Measurements from ENCODE around the gene GMDS. TPM values are rescaled to one million over a fixed set of nuclear protein-coding genes. Genes with fewer than 3 reads are reported as not detected.

GMDS gene
- total RNA-seq, 1 experiment from 2014 or later, result 27.6 TPM

DNA sequence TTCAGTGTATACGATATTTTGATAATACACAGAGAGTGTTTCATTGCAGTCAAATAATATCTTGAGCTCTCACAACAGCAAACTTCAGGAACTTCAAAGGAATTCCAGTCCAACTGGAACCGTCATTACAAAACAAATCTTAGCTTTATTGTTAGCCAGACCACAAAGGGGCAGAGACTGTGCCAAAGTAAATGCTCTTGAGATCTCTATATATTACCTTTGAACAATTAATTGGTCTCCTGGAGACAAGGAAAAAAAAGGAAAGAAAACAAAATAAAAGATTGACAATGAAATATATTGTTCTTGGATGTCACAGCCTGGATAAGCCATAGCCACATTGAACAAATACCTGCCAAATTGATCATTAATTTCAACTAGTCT lies 565.7 kb downstream of the GMDS start:
- Histone ChIP-seq H2BK12ac (ENCODE audit: insufficient read length, low read depth, low read length) (no peak overlapping the region), H2AFZ (ENCODE audit: low read length) (no peak overlapping the region), H3K56ac (ENCODE audit: insufficient read length, low read depth, low read length) (no peak overlapping the region), H3T11ph (ENCODE audit: low read length) (no peak overlapping the region), H3K27ac (ENCODE audit: insufficient read length, low read depth, low read length) (no peak overlapping the region), H2BK15ac (ENCODE audit: low read depth, low read length) (no peak overlapping the region), H2AK5ac (ENCODE audit: insufficient read length, low read length) (no peak overlapping the region), H3K23ac (ENCODE audit: insufficient read length, low read depth, low read length) (no peak overlapping the region), H2BK120ac (ENCODE audit: low read depth, low read length, poor library complexity, severe bottlenecking) (no peak overlapping the region), H3K14ac (ENCODE audit: insufficient read depth, low read length) (no peak overlapping the region), H3K79me2 (ENCODE audit: insufficient read depth, low read length) (no peaks in the 10 kb centered on the region), H3K4me2 (ENCODE audit: insufficient read depth, insufficient read length, low read length) (no peak overlapping the region), H2BK20ac (ENCODE audit: low read depth, low read length, poor library complexity, severe bottlenecking) (no peak overlapping the region), H3K4me1 (ENCODE audit: insufficient read depth, low read length) (no peaks in the 10 kb centered on the region), H3K9me3 (ENCODE audit: control insufficient read depth, low read depth, low read length) (no peaks in the 10 kb centered on the region), H4K20me1 (ENCODE audit: control insufficient read depth, insufficient read depth, insufficient read length) (no peaks in the 10 kb centered on the region), H3K9ac (ENCODE audit: extremely low read depth, insufficient read length, low read length) (no peak overlapping the region), H2BK5ac (ENCODE audit: insufficient read length, low read length) (no peak overlapping the region), H3K79me1 (ENCODE audit: insufficient read depth, low read depth, low read length, poor library complexity, severe bottlenecking) (no peaks in the 10 kb centered on the region), H4K8ac (replicated peaks; ENCODE audit: insufficient read length, low read depth, low read length) (no peak overlapping the region), H3K18ac (ENCODE audit: insufficient read length, low read depth, low read length) (no peak overlapping the region), H3K4ac (ENCODE audit: low read depth, low read length) (no peak overlapping the region), H4K5ac (ENCODE audit: insufficient read length, low read depth, low read length) (no peak overlapping the region), H4K91ac (ENCODE audit: insufficient read length, low read depth, low read length) (no peak overlapping the region), H3K27me3 (ENCODE audit: insufficient read depth, low read length) (no peaks in the 10 kb centered on the region), H3K23me2 (ENCODE audit: insufficient read length, low read depth, low read length, poor library complexity, severe bottlenecking) (no peaks in the 10 kb centered on the region)
- H3K36me3 Mint-ChIP-seq (ENCODE audit: insufficient read depth in 1 of 3, low read depth in 3 of 3), result peaks cover 0 to 2% (median 0%) of the 10 kb centered on the region in 3 experiments; a peak in 1 of 7 replicates
- no peak overlapping the region for H3K4me3 Mint-ChIP-seq
- H3K9me3 Mint-ChIP-seq, result no peaks in the 10 kb centered on the region; a peak in 1 of 5 replicates
- no peak overlapping the region for H3K27ac Mint-ChIP-seq
- DNase-seq, result no peak
- no peaks in the 10 kb centered on the region for H3K27me3 Mint-ChIP-seq (ENCODE audit: low read depth)
- no CpG with 5 or more reads among the region's 2 CpGs for WGBS (ENCODE audit: extremely low coverage, insufficient read length, low lambda C conversion rate)
- TF ChIP-seq, protein P1, sequence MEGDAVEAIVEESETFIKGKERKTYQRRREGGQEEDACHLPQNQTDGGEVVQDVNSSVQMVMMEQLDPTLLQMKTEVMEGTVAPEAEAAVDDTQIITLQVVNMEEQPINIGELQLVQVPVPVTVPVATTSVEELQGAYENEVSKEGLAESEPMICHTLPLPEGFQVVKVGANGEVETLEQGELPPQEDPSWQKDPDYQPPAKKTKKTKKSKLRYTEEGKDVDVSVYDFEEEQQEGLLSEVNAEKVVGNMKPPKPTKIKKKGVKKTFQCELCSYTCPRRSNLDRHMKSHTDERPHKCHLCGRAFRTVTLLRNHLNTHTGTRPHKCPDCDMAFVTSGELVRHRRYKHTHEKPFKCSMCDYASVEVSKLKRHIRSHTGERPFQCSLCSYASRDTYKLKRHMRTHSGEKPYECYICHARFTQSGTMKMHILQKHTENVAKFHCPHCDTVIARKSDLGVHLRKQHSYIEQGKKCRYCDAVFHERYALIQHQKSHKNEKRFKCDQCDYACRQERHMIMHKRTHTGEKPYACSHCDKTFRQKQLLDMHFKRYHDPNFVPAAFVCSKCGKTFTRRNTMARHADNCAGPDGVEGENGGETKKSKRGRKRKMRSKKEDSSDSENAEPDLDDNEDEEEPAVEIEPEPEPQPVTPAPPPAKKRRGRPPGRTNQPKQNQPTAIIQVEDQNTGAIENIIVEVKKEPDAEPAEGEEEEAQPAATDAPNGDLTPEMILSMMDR (conservative IDR thresholded peaks at IDR 0.05), result no peak
- peaks cover 6 to 8% of the 10 kb centered on the region in 2 experiments; a peak in 3 of 4 replicates for H3K4me1 Mint-ChIP-seq
